Panc1 (cell line): Measurements from ENCODE around the gene SLC44A1.

Experiments
- POLR2AphosphoS5 ChIP-seq: IDR thresholded peaks from 2 replicates; pipeline ENCODE4 v1.6.1; 2012; ENCODE audit warnings: mild to moderate bottlenecking, low read depth, low read length, moderate library complexity
- SIN3A ChIP-seq: IDR thresholded peaks from 2 replicates; pipeline ENCODE4 v1.6.1; 2012; ENCODE audit warnings: low read depth, mild to moderate bottlenecking, low read length, moderate library complexity, borderline replicate concordance; ENCODE audit not compliant: insufficient read depth
- TF ChIP-seq, protein P1 (sequence below): fragments of 450-650 bp; IDR thresholded peaks from 2 replicates; pipeline ENCODE4 v1.5.1; 2017; ENCODE audit warnings: mild to moderate bottlenecking
- TF ChIP-seq, protein P2 (sequence below), 2 experiments: IDR thresholded peaks; 2 replicates each; pipeline ENCODE4 v1.6.1; 2011 to 2012; ENCODE audit warnings: low read depth in 2 of 2, control low read depth in 1 of 2, low read length in 1 of 2, mild to moderate bottlenecking in 1 of 2, moderate library complexity in 1 of 2; ENCODE audit not compliant: insufficient read depth in 1 of 2

DNA sequence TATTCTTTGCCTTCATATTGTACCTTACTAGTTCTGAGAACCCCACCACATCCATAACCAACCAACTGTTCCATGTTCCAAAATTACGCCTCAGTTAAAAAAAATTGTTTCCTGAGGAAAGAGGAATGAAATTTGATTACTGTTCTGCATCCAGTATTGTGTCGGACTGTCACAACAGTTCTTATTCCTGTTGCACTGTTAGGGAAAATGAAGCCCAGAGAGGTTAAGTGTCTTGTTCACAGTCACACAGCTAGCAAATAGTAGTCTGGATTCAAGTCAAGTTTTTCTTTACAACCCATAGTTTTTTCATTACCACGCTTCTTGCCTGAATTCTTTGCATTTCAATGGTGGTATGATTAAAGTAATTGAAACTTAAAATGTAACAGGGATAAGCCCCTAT is 207.7 kb downstream of the SLC44A1 start:
- TF ChIP-seq, protein P1, sequence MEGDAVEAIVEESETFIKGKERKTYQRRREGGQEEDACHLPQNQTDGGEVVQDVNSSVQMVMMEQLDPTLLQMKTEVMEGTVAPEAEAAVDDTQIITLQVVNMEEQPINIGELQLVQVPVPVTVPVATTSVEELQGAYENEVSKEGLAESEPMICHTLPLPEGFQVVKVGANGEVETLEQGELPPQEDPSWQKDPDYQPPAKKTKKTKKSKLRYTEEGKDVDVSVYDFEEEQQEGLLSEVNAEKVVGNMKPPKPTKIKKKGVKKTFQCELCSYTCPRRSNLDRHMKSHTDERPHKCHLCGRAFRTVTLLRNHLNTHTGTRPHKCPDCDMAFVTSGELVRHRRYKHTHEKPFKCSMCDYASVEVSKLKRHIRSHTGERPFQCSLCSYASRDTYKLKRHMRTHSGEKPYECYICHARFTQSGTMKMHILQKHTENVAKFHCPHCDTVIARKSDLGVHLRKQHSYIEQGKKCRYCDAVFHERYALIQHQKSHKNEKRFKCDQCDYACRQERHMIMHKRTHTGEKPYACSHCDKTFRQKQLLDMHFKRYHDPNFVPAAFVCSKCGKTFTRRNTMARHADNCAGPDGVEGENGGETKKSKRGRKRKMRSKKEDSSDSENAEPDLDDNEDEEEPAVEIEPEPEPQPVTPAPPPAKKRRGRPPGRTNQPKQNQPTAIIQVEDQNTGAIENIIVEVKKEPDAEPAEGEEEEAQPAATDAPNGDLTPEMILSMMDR, result no peak
- TF ChIP-seq POLR2AphosphoS5, result no peak
- TF ChIP-seq, protein P2, sequence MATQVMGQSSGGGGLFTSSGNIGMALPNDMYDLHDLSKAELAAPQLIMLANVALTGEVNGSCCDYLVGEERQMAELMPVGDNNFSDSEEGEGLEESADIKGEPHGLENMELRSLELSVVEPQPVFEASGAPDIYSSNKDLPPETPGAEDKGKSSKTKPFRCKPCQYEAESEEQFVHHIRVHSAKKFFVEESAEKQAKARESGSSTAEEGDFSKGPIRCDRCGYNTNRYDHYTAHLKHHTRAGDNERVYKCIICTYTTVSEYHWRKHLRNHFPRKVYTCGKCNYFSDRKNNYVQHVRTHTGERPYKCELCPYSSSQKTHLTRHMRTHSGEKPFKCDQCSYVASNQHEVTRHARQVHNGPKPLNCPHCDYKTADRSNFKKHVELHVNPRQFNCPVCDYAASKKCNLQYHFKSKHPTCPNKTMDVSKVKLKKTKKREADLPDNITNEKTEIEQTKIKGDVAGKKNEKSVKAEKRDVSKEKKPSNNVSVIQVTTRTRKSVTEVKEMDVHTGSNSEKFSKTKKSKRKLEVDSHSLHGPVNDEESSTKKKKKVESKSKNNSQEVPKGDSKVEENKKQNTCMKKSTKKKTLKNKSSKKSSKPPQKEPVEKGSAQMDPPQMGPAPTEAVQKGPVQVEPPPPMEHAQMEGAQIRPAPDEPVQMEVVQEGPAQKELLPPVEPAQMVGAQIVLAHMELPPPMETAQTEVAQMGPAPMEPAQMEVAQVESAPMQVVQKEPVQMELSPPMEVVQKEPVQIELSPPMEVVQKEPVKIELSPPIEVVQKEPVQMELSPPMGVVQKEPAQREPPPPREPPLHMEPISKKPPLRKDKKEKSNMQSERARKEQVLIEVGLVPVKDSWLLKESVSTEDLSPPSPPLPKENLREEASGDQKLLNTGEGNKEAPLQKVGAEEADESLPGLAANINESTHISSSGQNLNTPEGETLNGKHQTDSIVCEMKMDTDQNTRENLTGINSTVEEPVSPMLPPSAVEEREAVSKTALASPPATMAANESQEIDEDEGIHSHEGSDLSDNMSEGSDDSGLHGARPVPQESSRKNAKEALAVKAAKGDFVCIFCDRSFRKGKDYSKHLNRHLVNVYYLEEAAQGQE (IDR thresholded peaks at IDR 0.05; ENCODE audit: insufficient read depth in 1 of 2, low read depth in 2 of 2, low read length in 1 of 2), result no peak
- no peak for TF ChIP-seq SIN3A
